ENCODE results near the gene CDH24.

CDH24 gene

GRCh38 chr14:23089498-23090253 lies 32.4 kb upstream of the CDH24 start:
- no peak for DNase-seq (ENCODE audit: low read depth)

GRCh38 chr14:23086565-23086964 lies 29.2 kb upstream of the CDH24 start:
- DNase-seq (ENCODE audit: low read depth): no peak

GRCh38 chr14:23085458-23085857 lies 28.1 kb upstream of the CDH24 start:
- DNase-seq (ENCODE audit: low read depth): no peak

GRCh38 chr14:23080474-23080873 lies 23.2 kb upstream of the CDH24 start:
- no peak for DNase-seq (ENCODE audit: low read depth)

GRCh38 chr14:23079716-23080115 lies 22.4 kb upstream of the CDH24 start:
- DNase-seq (ENCODE audit: low read depth): no peak

- DNase-seq (ENCODE audit: low read depth): peak; percentile 98
Observed at GRCh38 chr14:23078692-23079116, 21.4 kb upstream of the CDH24 start.

GRCh38 chr14:23077962-23078361 lies 20.6 kb upstream of the CDH24 start:
- no peak for DNase-seq (ENCODE audit: low read depth)

- DNase-seq (ENCODE audit: low read depth): no peak
Observed at GRCh38 chr14:23076785-23077408, 19.6 kb upstream of the CDH24 start.

GRCh38 chr14:23074906-23075305 lies 17.6 kb upstream of the CDH24 start:
- DNase-seq (ENCODE audit: low read depth): no peak

- no peak for DNase-seq (ENCODE audit: low read depth)
Observed at GRCh38 chr14:23071921-23072539, 14.7 kb upstream of the CDH24 start.

GRCh38 chr14:23071244-23071920 lies 14.1 kb upstream of the CDH24 start:
- DNase-seq (ENCODE audit: low read depth): peak; percentile 95

- DNase-seq (ENCODE audit: low read depth): no peak
Observed at GRCh38 chr14:23070262-23071129, 13.2 kb upstream of the CDH24 start.

GRCh38 chr14:23069413-23069806 lies 12.1 kb upstream of the CDH24 start:
- DNase-seq (ENCODE audit: low read depth): no peak

- peak; percentile 86 for DNase-seq (ENCODE audit: low read depth)
Observed at GRCh38 chr14:23068789-23069412, 11.6 kb upstream of the CDH24 start.

GRCh38 chr14:23067847-23068788 lies 10.8 kb upstream of the CDH24 start:
- no peak for DNase-seq (ENCODE audit: low read depth)

GRCh38 chr14:23066855-23067744 lies 9.8 kb upstream of the CDH24 start:
- DNase-seq (ENCODE audit: low read depth): no peak

GRCh38 chr14:23066368-23066767 lies 9.0 kb upstream of the CDH24 start:
- DNase-seq (ENCODE audit: low read depth): no peak

GRCh38 chr14:23063601-23064000 lies 6.3 kb upstream of the CDH24 start:
- no peak for DNase-seq (ENCODE audit: low read depth)

GRCh38 chr14:23062002-23062401 lies 4.7 kb upstream of the CDH24 start:
- DNase-seq (ENCODE audit: low read depth): peak; percentile 88

All from fibroblast of gingiva (primary cell).